GM18867 (cell line): ENCODE measurements around the gene USP11.
"Not testable (repeated sequence)": the region's sequence is repeated elsewhere in the genome, so short reads cannot be mapped to it uniquely, and the experiment has no call there.

Experiments
- ATAC-seq: cut with Tn5 transposase; IDR thresholded peaks from one replicate; pipeline ENCODE4 v1.9.1; 2021; ENCODE audit warnings: mild to moderate bottlenecking, moderate library complexity; ENCODE audit not compliant: unreplicated experiment

The USP11 gene

GRCh38 chrX:47242321-47242720, 9.5 kb downstream of the USP11 start:
- ATAC-seq, result no peak

DNA sequence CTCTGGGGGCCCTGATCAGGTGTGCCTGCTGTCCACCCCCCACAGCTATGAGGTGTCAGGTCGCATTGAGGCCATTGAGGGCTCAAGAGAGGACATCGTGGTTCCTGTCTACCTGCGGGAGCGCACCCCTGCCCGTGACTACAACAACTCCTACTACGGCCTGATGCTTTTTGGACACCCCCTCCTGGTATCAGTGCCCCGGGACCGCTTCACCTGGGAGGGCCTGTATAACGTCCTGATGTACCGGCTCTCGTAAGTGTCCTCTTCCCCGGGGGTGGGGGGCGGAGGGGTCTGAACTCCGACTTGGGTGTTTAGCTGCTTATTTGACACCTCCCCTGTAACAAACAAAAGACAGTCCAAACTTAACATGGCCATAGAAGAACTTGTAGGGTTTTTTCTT, 10.5 kb downstream of the USP11 start:
- ATAC-seq, result no peak

- no peak for ATAC-seq
Measured at GRCh38 chrX:47244676-47245075, 11.9 kb downstream of the USP11 start.

DNA sequence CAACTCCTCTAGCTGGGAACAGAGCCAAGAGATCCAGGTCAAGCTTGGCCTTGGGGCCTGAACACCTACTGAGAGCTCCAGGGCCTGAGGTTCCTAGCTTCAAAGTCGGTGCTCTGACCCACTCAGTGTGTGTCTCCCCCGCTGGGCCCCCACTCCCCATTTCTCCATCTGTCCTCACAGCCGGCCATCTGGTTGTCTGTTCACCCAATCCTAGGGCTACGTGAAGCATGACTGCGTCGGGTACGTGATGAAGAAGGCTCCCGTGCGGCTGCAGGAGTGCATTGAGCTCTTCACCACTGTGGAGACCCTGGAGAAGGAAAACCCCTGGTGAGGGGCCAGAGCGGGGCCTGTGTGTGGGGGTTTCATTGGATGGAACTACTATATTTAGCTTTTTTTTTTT, 12.3 kb downstream of the USP11 start:
- ATAC-seq, result no peak

DNA sequence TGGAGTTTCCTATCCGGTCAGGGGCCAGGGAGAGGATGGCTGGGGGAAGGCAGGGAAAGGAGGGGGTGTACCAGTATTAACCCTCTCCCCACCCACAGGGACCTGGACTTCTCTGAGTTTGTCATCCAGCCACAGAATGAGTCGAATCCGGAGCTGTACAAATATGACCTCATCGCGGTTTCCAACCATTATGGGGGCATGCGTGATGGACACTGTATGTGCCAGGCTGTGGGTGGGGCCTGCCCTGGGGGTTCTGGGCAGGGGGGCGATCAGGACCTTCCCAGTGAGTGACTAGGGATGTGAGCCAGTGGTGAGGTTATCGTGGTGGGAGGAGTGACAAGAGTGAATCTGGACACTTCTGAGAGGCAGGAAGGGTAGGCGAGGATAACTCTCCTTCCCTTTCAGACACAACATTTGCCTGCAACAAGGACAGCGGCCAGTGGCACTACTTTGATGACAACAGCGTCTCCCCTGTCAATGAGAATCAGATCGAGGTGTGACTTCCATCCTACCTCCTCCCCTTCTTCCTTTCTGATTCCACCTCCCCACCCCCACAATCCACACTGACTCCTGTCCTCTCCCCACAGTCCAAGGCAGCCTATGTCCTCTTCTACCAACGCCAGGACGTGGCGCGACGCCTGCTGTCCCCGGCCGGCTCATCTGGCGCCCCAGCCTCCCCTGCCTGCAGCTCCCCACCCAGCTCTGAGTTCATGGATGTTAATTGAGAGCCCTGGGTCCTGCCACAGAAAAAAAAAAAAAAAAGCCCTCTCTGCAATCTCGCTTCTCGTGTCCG, 14.6 kb downstream of the USP11 start:
- no peak for ATAC-seq

DNA sequence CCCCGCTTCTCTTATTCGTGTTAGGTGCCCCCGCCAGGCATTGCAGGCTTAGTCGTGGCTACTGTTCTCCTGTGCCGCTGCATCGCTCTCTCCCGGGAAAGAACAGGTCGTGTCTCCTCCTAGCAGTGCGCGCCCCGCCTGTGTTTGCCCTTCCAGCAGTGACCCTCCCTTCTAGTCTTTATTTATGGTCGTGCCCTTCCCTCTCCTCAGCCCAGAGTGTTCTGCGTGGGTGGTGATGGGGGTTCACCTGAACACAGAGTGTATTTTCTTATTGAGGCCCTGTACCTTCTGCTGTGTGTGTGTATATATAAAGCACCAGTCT, 15.2 kb downstream of the USP11 start:
- no peak for ATAC-seq

DNA sequence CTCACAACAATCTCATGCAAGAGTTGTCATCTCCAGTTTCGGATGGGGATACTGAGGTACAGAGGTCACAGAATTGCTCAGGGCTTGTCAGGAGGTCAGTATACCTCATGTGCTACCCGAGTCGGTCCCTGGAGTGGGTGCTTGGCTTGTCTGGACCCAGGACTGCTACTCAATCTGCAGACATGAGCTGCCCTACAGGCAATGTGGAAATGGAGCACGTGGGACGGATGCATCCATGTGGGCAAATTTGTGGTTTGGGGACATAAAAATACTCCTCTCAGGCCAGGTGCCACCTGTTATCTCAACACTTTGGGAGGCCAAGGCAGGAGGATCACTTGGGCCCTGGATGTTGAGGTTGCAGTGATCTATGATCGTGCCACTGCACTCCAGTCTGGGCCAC, 15.8 kb downstream of the USP11 start:
- no peak for ATAC-seq

- no peak for ATAC-seq
Measured at GRCh38 chrX:47250017-47250347, 17.2 kb downstream of the USP11 start.

DNA sequence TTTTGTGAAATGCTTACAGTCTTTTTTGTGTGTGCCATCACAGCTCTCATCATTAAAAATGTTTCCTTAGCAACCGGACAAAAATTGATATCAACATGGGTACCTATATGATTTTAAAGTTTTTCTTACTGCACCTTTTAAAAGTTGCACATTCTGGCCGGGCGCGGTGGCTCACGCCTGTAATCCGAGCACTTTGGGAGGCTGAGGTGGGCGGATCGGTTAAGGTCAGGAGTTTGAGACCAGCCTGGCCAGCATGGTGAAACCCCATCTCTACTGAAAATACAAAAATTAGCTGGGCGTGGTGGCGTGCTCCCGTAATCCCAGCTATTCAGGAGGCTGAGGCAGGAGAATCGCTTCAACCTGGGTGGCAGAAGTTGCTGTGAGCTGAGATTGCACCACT, 24.8 kb downstream of the USP11 start:
- not testable (repeated sequence) for ATAC-seq

DNA sequence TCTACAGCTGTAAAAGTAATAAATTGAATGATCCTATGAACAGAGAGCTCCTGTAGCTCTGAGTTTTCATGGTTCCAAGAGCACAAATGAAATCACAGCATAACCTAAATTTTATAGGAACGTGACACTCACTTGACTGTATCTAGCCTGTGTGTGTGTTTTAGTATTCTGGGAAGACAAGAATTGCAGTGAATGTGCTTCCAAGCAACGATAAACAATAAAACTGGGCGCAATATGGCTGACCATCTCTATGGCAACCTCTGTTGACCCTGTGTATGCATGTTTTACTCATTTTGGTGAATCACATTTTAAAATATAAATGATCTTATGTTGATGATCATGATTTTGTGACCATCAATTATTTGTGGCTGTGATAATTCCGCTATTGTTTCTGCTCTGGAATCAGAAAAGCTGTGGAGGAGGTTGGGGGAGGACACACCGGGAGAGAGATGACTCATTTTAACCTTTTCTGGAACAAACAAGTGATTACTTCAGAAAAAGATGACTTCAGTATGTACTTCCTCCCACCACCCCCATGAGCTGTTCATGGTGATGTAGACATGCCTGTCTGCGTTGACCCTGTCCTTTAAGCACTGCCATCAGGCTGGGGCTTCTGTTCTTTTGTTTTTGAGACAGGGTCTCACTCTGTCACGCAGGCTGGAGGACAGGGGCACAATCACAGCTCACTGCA, 31.8 kb downstream of the USP11 start:
- ATAC-seq, result no peak

- ATAC-seq, result no peak
Measured at GRCh38 chrX:47266643-47267042, 33.8 kb downstream of the USP11 start.

DNA sequence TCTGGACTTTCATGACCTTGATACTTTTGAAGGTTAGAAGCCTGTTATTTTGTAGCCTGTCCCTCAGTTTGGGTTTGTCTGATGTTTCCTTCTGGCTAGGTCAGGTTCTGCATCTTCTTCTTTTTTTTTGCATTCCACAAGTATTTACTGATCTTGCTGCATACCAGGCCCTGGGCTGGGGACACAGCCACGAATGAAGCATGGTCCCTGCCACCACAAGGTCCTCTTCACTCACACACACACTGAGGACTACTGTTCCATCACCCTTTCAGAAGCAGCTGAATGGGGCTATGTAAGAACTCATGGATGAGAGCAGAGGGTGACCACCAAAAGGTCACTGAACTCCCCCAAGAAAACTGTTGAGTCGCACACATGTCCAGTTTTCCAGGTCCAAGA, 39.2 kb downstream of the USP11 start:
- ATAC-seq, result no peak

GRCh38 chrX:47273011-47273730, 40.4 kb downstream of the USP11 start:
- no peak for ATAC-seq

- no peak for ATAC-seq
Measured at GRCh38 chrX:47278691-47279090, 45.9 kb downstream of the USP11 start.

DNA sequence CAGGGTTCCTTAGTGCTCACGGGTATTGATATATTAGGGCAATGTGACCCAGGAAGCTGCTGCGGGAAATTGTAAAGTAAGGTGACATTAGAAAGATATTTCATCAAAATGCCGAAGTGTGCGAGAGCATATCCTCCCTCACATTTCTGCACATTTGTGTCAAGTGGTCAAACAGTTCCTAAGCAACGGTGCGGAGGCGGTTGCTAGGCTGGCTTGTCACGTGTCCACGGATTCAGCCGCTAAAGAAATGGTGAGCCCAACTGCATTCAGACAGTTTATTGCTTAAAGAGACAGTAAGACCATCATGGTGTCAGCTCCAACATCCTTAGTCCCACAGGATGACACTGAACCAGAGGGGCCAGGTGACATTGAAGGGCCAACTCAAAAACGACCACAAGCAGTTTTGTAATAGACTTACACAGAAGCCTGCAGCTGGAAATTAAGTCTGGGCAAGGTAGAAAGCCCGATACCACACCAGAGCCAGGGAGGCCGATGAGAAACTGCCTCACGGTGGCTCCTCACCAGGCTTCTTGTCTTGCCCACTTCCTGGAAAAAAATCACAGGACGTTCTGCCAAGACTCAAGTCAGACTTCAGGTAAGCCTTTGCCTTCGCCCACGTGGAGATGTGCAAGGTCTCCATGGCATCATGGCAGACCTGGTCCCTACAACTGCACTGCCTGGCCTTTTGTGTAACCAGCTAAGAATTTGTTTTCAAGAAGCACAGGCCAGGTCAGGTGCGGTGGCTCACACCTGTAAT, 50.4 kb downstream of the USP11 start:
- no peak for ATAC-seq

GRCh38 chrX:47284616-47285015, 51.8 kb downstream of the USP11 start:
- ATAC-seq, result not testable (repeated sequence)

DNA sequence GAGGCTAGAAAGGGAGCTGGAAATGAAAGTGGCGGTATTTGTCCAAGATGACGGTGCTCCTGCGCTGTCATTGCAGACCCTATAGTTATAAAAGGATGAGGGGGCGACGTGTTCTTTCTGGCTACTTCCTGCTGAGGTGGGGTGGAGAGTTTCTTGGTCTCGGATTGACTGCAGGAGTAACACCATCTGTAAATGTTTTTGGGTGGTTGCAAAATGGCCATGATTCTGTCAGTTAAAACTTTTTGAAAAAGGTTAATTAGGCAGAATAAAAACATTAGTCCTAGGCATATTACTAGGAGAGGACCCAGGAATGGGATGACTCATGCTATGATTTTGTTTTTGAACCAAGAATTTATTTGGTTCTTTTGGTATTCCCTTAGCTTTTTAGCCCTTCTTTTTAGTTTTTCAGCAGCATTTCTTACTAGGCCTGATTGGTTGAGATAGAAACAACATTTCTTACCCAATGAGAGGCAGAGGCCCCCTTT, 53.1 kb downstream of the USP11 start:
- no peak for ATAC-seq

- ATAC-seq, result no peak
Measured at GRCh38 chrX:47293106-47293505, 60.3 kb downstream of the USP11 start.

DNA sequence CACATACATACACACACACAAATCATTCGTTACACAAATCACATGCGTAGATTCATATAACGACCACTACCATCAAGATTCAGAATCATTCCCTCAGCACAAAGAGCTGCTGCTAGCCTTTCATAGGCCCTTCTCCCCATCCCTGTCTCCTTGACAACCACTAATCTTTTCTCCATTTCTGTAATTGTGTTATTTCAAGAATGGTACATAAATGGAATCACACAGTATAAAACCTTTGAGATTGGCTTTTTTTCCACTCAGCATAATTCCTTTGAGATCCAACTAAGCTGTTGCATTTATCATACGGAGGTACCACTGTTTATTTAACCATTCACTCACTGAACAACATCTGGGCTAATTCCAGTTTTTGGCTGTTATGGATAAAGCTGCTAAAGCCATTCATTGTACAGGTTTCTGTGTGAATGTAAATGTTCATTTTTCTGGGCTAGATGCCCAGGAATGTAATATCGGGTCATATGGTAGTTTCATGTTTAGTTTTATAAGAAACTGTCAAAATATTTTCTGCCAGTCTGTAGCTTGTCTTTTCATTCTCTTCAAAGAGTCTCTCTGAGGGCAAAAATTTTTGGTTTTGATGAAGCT, 64.1 kb downstream of the USP11 start:
- ATAC-seq, result no peak

GRCh38 chrX:47297874-47298273, 65.1 kb downstream of the USP11 start:
- ATAC-seq, result no peak
